ENCODE data around the gene MICALL2.

Gene MICALL2

DNA sequence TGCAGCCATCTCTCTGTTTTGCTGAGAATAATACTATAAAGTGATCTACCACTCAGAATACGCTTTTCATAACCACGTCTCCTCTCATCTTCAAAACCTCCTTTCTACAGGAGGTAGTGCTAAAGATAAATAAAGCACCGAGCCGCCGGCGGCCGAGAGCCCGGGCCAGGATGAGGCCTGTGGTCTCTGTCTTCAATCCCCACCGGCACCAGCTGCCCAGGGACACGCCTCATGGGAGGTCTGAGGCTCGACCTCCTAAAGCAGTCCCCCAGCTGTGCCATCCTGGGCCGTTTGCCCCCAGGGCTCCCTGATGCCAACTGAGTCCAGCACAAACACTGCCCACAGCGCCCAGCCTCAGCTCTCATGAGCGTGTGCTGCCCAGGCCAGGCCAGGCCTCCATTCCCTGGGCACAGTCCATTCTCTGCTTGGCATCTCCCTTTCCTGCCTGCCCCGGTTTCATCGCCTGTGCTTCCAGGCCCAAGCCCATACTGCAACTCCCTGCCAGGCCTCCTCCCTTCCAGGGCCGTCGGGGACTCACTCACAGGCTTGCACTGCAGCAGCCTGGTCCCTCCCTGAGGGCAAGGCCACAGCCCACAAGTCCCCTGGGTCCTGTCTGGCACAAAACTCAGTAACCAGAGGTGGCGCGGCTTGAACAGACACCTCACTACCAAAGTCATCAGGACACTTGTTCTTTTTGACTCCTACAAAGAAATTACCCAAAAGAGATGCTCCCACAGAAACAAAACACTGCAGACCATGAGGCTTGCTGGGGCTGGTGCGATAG, 42.4 kb upstream of the MICALL2 start:
- TF ChIP-seq, protein P1, sequence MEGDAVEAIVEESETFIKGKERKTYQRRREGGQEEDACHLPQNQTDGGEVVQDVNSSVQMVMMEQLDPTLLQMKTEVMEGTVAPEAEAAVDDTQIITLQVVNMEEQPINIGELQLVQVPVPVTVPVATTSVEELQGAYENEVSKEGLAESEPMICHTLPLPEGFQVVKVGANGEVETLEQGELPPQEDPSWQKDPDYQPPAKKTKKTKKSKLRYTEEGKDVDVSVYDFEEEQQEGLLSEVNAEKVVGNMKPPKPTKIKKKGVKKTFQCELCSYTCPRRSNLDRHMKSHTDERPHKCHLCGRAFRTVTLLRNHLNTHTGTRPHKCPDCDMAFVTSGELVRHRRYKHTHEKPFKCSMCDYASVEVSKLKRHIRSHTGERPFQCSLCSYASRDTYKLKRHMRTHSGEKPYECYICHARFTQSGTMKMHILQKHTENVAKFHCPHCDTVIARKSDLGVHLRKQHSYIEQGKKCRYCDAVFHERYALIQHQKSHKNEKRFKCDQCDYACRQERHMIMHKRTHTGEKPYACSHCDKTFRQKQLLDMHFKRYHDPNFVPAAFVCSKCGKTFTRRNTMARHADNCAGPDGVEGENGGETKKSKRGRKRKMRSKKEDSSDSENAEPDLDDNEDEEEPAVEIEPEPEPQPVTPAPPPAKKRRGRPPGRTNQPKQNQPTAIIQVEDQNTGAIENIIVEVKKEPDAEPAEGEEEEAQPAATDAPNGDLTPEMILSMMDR (IDR thresholded peaks at IDR 0.05; ENCODE audit: insufficient read depth, low read depth, low read length, missing control alignments) = no peak
- no peak for DNase-seq (ENCODE audit: low read depth)
- no peak overlapping the region for H3K4me3 ChIP-seq (ENCODE audit: low read depth, low read length)

DNA sequence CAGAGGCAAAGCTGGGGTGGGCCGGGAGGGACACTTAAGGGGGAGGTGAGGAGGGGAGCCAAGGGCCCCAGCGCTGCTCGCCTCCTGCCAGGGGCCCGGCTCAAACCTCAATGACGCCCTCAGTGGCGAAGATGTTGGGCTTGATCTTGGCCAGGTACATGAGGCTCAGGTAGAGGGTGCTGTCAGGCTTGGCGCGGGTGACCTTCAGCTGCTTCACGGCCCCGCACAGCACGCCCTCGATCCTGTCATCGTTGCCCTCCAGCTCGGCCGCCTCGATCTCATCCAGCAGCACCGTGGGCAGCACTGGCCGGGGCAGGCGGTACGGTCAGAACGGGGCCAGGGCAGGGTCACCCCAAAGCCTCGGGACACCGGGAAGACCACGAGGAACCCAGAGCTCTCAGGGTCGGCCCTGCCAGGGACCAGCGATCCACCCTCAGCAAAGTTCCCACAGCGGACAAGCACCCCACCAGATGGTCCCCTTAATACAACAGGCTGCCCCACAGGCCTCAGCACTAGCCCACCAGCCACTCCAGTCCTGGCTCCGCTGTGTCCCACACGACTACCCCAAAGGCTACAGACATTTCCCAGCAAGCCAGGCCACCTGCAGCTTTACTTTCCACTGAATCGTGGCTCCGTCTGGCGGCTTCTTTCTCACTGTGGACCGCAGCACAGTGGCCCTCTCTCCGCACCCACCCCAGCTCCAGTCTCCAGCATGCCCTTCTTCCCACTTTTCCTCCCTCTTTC, 41.0 kb upstream of the MICALL2 start:
- no peak overlapping the region for H3K4me3 ChIP-seq (ENCODE audit: low read depth, low read length)
- TF ChIP-seq, protein P1 (IDR thresholded peaks at IDR 0.05; ENCODE audit: insufficient read depth, low read depth, low read length, missing control alignments) = no peak
- no peak for DNase-seq (ENCODE audit: low read depth)

DNA sequence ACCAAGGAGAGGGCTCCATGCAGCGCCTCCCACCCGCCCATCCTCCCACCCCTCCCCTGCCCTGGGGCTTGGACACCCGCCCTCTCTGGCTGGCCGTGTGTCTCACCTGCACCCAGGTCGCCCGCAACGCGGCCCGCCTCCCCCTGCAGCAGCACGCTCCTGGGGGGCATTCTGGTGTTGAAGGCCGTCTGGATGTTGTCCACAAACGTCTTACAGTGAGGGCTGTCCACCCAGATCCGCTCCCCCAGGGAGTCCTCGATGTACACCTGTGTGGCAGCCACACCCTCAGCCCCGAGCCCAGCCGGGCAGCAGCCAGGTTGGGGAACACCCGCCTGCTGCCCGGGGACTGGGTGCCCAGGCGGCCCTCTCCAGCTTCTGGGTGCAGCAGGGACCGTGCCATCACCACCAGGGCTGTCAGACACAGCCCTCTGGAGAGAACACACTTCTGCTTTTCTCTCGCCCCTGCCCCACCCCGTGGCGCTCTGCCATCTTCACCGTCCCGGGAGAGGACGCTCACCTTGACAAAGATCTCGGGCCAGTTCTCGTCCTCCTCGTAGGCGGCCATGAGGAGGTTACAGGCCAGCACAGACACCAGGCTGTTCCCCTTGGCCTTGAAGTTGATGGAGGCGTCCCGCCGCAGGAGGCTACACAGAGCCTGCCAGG, 40.2 kb upstream of the MICALL2 start:
- TF ChIP-seq, protein P1 (IDR thresholded peaks at IDR 0.05; ENCODE audit: insufficient read depth, low read depth, low read length, missing control alignments) = no peak
- no peak for DNase-seq (ENCODE audit: low read depth)
- no peak overlapping the region for H3K4me3 ChIP-seq (ENCODE audit: low read depth, low read length)

DNA sequence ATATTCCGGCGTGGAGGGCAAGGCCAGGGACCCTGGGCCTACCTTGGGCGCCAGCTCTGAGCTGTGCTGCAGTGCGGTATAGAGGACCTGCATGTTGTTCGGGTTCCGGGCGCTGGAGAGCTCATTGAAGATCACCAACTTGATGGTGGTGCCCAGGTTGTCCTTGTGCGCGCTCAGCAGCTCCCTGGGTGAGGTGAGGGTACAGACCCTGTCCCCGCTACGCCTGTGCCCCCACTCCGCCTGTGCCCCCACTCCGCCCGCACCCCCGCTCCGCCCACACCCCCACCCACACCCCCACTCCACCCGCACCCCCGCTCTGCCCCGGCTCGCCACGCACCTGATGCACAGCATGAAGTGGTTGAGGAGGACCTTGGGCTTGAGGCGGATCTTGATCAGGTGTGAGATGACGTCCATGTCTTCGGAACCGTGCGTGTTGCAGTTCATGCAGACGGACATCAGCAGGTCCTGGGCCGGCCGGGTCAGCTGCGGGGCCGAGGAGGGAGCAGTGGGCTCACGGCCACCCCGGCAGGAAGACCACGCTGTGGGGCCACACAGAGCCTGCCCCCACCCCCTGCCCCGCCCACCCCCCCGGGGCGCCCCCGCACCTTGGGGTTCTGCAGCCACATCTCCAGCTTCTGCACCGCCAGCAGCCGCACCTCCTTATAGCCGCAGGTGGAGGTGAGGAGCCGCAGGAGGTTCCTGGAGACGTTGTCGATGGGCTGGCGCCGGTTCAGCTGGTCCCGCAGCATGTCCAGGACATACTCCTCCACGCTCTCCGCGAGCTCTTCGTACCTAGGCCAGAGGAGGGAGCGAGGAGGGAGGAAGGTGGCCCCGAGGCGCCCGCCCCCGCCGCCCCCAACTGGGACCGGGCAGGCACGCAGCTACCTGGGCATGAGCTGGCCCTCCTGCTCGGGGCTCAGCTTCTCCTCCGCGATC, 39.4 kb upstream of the MICALL2 start:
- no peak overlapping the region for H3K4me3 ChIP-seq (ENCODE audit: low read depth, low read length)
- TF ChIP-seq, protein P1 (IDR thresholded peaks at IDR 0.05; ENCODE audit: insufficient read depth, low read depth, low read length, missing control alignments) = no peak
- DNase-seq (ENCODE audit: low read depth) = no peak

DNA sequence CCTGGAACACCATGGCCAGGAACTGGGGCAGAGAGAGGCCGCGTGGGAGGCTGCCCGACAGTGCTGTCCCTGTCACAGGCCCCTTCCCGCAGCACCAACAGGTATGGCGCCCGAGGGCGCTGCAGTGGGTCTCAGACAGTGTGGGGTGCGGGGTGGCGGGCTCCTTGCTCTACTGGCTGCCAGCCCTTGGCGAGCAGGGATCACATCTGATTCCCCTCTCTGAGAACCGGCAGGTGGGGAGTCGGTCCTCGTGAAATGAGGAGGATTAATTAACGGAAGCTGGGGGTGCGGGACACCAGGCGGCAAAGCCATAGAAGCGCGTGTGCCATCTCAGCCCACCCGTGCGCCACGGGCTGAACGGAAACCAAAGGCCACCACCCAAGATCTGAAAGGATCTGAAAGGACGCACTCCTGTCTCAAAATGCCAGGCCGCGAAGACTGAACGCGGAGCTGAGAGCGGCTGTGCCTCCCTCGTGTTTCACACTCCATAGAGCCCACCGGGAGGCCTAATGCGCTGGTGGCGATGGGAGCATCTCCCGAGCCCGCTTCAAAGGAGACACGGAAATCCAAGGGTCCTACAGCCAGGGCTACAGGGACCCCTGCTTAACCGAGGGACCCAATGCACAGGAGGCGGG, 38.1 kb upstream of the MICALL2 start:
- H3K4me3 ChIP-seq (ENCODE audit: low read depth, low read length) = no peak overlapping the region
- DNase-seq (ENCODE audit: low read depth) = no peak
- TF ChIP-seq, protein P1 (IDR thresholded peaks at IDR 0.05; ENCODE audit: insufficient read depth, low read depth, low read length, missing control alignments) = no peak

Measured in GM12865 (cell line).